ENCODE results near the gene PLTP. TPM values are rescaled to one million over a fixed set of nuclear protein-coding genes. Genes with fewer than 3 reads are reported as not detected.
A peak's percentile ranks its signal among the peaks of the same experiment; 100 is the strongest.

The PLTP gene
- total RNA-seq, 4 donors from 2014 or later, result 49.2 to 138 (median 70.4) TPM

DNA sequence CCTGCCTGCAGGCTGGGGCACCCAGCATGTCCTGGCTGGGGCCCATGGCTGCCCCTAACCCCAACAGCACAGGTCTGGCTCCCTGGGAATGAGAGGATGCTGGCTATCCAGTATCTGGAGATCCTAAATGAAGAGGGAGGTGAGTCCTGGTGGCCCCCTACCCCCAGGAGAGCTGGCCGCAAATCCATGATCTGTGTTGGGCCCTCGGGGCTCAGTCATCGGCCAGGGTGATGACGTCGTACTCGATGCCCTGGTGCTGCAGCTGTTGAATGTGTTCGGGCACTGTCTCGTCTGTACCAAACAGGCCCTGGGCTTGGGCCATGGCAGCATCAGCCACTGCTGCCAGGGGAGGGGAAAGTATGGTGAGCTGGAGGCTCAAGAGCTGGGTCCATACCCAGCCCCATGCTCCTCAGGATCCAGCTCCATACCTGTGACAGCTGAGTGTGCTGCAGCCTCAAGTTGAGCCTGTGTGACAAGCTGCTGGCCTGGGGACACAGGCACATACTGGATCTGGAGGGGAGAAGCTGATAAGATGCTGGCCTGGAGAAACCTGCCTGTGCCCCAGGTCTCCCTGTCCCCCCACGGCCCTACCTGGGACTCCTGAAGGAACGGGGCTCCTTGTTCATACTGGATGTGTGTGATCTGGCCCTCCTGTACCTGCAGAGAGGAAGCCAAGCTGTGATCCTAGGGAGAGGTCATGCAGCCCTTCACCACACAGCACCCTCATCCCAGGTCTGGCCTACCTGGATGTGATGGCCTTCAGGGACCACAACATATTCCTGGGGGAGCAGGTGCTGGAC lies 37.0 kb upstream of the PLTP start:
- Histone ChIP-seq H3K36me3 (peaks cover 98% of the 10 kb centered on the region), H3K4me1 (peaks cover 30% of the 10 kb centered on the region), H3K9me3 (no peaks in the 10 kb centered on the region), H3K27ac (no peak overlapping the region), H3K27me3 (no peaks in the 10 kb centered on the region), H3K4me3 (no peak overlapping the region)
- TF ChIP-seq POLR2A (IDR thresholded peaks at IDR 0.05), result no peak
- TF ChIP-seq POLR2AphosphoS5 (IDR thresholded peaks at IDR 0.05), result no peak
- TF ChIP-seq, protein P1, sequence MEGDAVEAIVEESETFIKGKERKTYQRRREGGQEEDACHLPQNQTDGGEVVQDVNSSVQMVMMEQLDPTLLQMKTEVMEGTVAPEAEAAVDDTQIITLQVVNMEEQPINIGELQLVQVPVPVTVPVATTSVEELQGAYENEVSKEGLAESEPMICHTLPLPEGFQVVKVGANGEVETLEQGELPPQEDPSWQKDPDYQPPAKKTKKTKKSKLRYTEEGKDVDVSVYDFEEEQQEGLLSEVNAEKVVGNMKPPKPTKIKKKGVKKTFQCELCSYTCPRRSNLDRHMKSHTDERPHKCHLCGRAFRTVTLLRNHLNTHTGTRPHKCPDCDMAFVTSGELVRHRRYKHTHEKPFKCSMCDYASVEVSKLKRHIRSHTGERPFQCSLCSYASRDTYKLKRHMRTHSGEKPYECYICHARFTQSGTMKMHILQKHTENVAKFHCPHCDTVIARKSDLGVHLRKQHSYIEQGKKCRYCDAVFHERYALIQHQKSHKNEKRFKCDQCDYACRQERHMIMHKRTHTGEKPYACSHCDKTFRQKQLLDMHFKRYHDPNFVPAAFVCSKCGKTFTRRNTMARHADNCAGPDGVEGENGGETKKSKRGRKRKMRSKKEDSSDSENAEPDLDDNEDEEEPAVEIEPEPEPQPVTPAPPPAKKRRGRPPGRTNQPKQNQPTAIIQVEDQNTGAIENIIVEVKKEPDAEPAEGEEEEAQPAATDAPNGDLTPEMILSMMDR (IDR thresholded peaks at IDR 0.05), result no peak
- TF ChIP-seq EP300 (IDR thresholded peaks at IDR 0.05), result no peak
- DNase-seq (ENCODE audit: low spot score in 2 of 2), result no peak
- 52% methylated on average over 8 of the region's 10 CpGs for WGBS

DNA sequence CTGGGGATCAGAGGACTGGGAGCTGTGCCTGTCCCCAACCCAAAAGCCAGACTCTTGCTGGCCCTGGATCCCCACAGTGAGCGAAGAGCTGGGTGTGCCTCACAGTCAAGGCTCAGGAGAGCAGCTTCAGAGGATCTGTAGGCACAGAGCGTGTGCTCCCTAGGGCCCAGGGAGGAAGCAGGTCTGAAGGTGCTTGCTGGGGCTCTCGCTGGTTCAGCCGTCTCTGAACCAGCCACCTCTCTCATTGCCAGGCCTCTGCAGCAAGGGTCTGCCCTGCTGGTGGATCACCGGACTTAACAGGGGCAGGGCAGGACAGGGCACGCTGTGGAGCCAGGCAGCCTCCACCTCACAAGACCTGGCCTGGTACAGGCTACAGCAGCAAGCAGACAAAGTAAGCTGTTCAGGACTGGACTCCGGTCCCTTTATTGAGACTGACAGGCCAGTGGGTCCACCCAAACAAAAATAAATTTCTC lies 36.3 kb upstream of the PLTP start:
- Histone ChIP-seq H3K4me1 (peaks cover 32% of the 10 kb centered on the region), H3K9me3 (no peaks in the 10 kb centered on the region), H3K4me3 (no peak overlapping the region), H3K36me3 (peaks cover 98% of the 10 kb centered on the region), H3K27me3 (no peaks in the 10 kb centered on the region), H3K27ac (no peak overlapping the region)
- DNase-seq (ENCODE audit: low spot score in 2 of 2), result no peak
- TF ChIP-seq POLR2AphosphoS5 (IDR thresholded peaks at IDR 0.05) (no peak), EP300 (IDR thresholded peaks at IDR 0.05) (no peak), POLR2A (IDR thresholded peaks at IDR 0.05) (no peak)
- TF ChIP-seq, protein P1 (IDR thresholded peaks at IDR 0.05), result no peak
- 74% methylated on average over 4 of the region's 7 CpGs for WGBS

DNA sequence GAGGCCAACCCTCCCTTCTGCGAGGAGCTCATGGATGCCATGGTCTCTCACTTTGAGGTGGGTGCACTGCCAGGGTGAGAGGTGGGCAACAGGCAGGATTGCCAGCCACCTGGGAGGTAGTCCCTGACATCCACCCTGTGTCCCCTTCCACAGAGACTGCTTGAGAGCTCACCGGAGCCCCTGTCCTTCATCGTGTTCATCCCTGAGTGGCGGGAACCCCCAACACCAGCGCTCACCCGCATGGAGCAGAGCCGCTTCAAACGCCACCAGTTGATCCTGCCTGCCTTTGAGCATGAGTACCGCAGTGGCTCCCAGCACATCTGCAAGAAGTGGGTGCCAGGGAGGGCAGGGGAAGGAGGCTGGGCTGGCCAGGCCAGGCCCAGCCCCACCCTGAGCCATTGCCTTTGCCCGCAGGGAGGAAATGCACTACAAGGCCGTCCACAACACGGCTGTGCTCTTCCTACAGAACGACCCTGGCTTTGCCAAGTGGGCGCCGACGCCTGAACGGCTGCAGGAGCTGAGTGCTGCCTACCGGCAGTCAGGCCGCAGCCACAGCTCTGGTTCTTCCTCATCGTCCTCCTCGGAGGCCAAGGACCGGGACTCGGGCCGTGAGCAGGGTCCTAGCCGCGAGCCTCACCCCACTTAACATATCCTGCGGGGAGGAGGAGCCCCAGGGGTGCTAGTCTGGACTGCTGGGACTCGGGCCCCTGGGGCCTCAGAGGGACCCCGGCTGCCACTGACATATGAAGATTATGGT lies 35.3 kb upstream of the PLTP start:
- no peaks in the 10 kb centered on the region for H3K9me3 ChIP-seq
- H3K4me1 ChIP-seq, result peaks cover 32% of the 10 kb centered on the region
- peaks cover 98% of the 10 kb centered on the region for H3K36me3 ChIP-seq
- H3K27ac ChIP-seq, result peak overlapping the region; percentile 81
- H3K4me3 ChIP-seq, result no peak overlapping the region
- DNase-seq (ENCODE audit: low spot score in 2 of 2), result peak in 1 of 2 donors; percentile 68
- TF ChIP-seq EP300 (IDR thresholded peaks at IDR 0.05) (no peak), POLR2A (IDR thresholded peaks at IDR 0.05) (no peak), POLR2AphosphoS5 (IDR thresholded peaks at IDR 0.05) (no peak)
- TF ChIP-seq, protein P1 (IDR thresholded peaks at IDR 0.05), result no peak
- H3K27me3 ChIP-seq, result no peaks in the 10 kb centered on the region
- 70% methylated on average over 26 of the region's 29 CpGs for WGBS

DNA sequence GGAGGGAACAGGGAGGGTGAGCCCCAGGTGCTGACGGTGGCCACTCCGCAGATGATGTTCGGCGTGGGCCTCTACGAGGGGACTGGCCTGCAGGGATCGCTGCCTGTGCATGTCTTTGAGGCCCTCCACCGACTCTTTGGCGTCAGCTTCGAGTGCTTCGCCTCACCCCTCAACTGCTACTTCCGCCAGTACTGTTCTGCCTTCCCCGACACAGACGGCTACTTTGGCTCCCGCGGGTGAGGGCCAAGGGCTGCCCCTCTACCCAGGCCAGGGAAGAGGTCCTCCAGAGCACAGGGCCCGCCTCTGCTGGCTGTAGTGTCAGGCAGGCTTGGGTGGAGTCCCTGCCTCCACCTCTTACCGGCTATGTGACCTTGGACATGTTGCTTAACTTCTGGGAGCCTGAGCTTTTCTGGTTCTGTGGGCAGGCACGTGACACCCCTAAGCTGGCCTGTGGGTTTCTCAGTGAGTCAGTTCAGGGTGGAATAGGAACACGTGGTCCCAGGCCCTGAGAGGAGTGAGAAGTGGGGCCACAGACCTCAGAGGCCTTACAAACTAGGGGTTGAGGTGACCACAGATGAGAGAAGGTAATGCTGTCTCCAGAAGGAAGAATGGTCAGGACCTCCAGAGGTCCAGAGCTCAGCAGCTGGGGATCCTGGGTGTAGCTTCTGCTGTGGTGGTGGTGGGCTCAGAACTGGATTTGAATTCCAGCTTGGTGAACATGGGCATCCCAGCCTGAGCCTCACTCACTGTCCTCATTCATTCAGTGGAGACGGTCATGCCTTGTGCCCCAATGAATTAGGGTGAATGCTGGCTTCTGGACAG lies 34.4 kb upstream of the PLTP start:
- H3K4me3 ChIP-seq, result no peak overlapping the region
- DNase-seq (ENCODE audit: low spot score in 2 of 2), result peak in 1 of 2 donors; percentile 78
- 76% methylated on average over 19 of the region's 20 CpGs for WGBS
- peak overlapping the region; percentile 81 for H3K27ac ChIP-seq
- no peaks in the 10 kb centered on the region for H3K27me3 ChIP-seq
- TF ChIP-seq, protein P1 (IDR thresholded peaks at IDR 0.05), result no peak
- TF ChIP-seq POLR2AphosphoS5 (IDR thresholded peaks at IDR 0.05), result peak in 1 of 3 donors; percentile 9
- peaks cover 97% of the 10 kb centered on the region for H3K36me3 ChIP-seq
- H3K4me1 ChIP-seq, result peaks cover 32% of the 10 kb centered on the region
- no peaks in the 10 kb centered on the region for H3K9me3 ChIP-seq

Data from suprapubic skin (tissue), 4 donors.